ENCODE data around the gene CARD8.

CARD8 gene

GRCh38 chr19:48258350-48258749 is 2.6 kb upstream of the CARD8 start:
- no peak overlapping the region for H3K27ac ChIP-seq
- no peak for TF ChIP-seq CTCF (IDR thresholded peaks at IDR 0.05)
- TF ChIP-seq ZFX (IDR thresholded peaks at IDR 0.05; ENCODE audit: borderline replicate concordance), result no peak

- H3K27ac ChIP-seq, result no peak overlapping the region
- TF ChIP-seq CTCF (IDR thresholded peaks at IDR 0.05) (no peak), ZFX (IDR thresholded peaks at IDR 0.05; ENCODE audit: borderline replicate concordance) (no peak)
Measured at GRCh38 chr19:48254529-48254970, 1.2 kb downstream of the CARD8 start.

GRCh38 chr19:48253999-48254398 is 1.7 kb downstream of the CARD8 start:
- H3K27ac ChIP-seq, result no peak overlapping the region
- no peak for TF ChIP-seq ZFX (IDR thresholded peaks at IDR 0.05; ENCODE audit: borderline replicate concordance)
- no peak for TF ChIP-seq CTCF (IDR thresholded peaks at IDR 0.05)

GRCh38 chr19:48252609-48253008 is 3.1 kb downstream of the CARD8 start:
- H3K27ac ChIP-seq, result no peak overlapping the region
- TF ChIP-seq ZFX (IDR thresholded peaks at IDR 0.05; ENCODE audit: borderline replicate concordance) (no peak), CTCF (IDR thresholded peaks at IDR 0.05) (no peak)

- no peak overlapping the region for H3K27ac ChIP-seq
Measured at GRCh38 chr19:48250290-48251025, 5.3 kb downstream of the CARD8 start.

GRCh38 chr19:48249502-48250014 is 6.2 kb downstream of the CARD8 start:
- no peak overlapping the region for H3K27ac ChIP-seq
- TF ChIP-seq ZFX (IDR thresholded peaks at IDR 0.05; ENCODE audit: borderline replicate concordance) (no peak), CTCF (IDR thresholded peaks at IDR 0.05) (no peak)

More at GRCh38 chr19:48250290-48251025, 5.3 kb downstream of the CARD8 start:
- TF ChIP-seq ZFX (IDR thresholded peaks at IDR 0.05; ENCODE audit: borderline replicate concordance) (no peak), CTCF (IDR thresholded peaks at IDR 0.05) (no peak)

GRCh38 chr19:48248081-48248833 is 7.5 kb downstream of the CARD8 start:
- H3K27ac ChIP-seq, result no peak overlapping the region
- TF ChIP-seq ZFX (IDR thresholded peaks at IDR 0.05; ENCODE audit: borderline replicate concordance), result no peak
- TF ChIP-seq CTCF (IDR thresholded peaks at IDR 0.05), result no peak

Data from 22Rv1 (cell line).